Cardiac muscle cell (in vitro differentiated cells and primary cell): ENCODE data around the gene NFATC1. TPM values are rescaled to one million over a fixed set of nuclear protein-coding genes. Genes with fewer than 3 reads are reported as not detected.

Experiments
- DNase-seq, 2 donors: peaks; one replicate each; pipeline versions ENCODE4 v3.0.0 to v3.0.0-alpha.2; 2010 to 2017; ENCODE audit warnings: low read depth in 1 of 2, low spot score in 1 of 2
- H3K27ac ChIP-seq: fragments of 200-600 bp; sonication (generic); 2 replicates; pipeline ENCODE4 v1.5.1; 2016
- H3K27me3 ChIP-seq: fragments of 200-600 bp; sonication (generic); 2 replicates; pipeline ENCODE4 v1.6.0; 2016; ENCODE audit warnings: control low read depth
- H3K36me3 ChIP-seq: fragments of 200-600 bp; sonication (generic); 2 replicates; pipeline ENCODE4 v1.5.1; 2016; ENCODE audit warnings: control low read depth
- H3K4me1 ChIP-seq: fragments of 200-600 bp; sonication (generic); 2 replicates; pipeline ENCODE4 v1.8.1; 2017; ENCODE audit warnings: low read depth, mild to moderate bottlenecking, mixed run types
- H3K4me3 ChIP-seq: fragments of 200-600 bp; sonication (generic); 2 replicates; pipeline ENCODE4 v1.5.1; 2016; ENCODE audit warnings: mild to moderate bottlenecking
- H3K9me3 ChIP-seq: fragments of 200-600 bp; sonication (generic); 2 replicates; pipeline ENCODE4 v1.5.1; 2017; ENCODE audit warnings: low read depth, mild to moderate bottlenecking, control low read depth
- CTCF ChIP-seq: IDR thresholded peaks from 2 replicates; pipeline ENCODE4 v1.5.1; 2012; ENCODE audit warnings: low read depth, mild to moderate bottlenecking, low read length
- polyA plus RNA-seq: library from polyadenylated mRNA; unstranded; fragments of >200 nt; fragmentation: Nextera tagmentation; extraction: Ambion mirVana; gene quantifications from 2 replicates; pipeline ENCODE4 v1.2.1, GENCODE V29; 2016
- total RNA-seq: library from RNA; depleted of rRNA; stranded (reverse); fragments of >200 nt; gene quantifications from 2 replicates; pipeline ENCODE4 v1.2.3, GENCODE V29; 2016

The NFATC1 gene
- total and polyA plus RNA-seq, 2 experiments from 2014 or later, result 10.8 to 11.7 TPM

GRCh38 chr18:79553154-79553553 is 157.4 kb downstream of the NFATC1 start:
- no peak overlapping the region for H3K27ac ChIP-seq
- TF ChIP-seq CTCF, result no peak
- H3K36me3 ChIP-seq, result no peaks in the 10 kb centered on the region
- no peak overlapping the region for H3K4me3 ChIP-seq
- no peaks in the 10 kb centered on the region for H3K9me3 ChIP-seq
- no peaks in the 10 kb centered on the region for H3K27me3 ChIP-seq
- H3K4me1 ChIP-seq, result no peaks in the 10 kb centered on the region
- no peak for DNase-seq

- H3K4me1 ChIP-seq, result no peaks in the 10 kb centered on the region
- no peaks in the 10 kb centered on the region for H3K27me3 ChIP-seq
- no peaks in the 10 kb centered on the region for H3K9me3 ChIP-seq
- TF ChIP-seq CTCF, result no peak
- H3K36me3 ChIP-seq, result no peaks in the 10 kb centered on the region
- H3K4me3 ChIP-seq, result no peak overlapping the region
- DNase-seq, result no peak
- no peak overlapping the region for H3K27ac ChIP-seq
Observed at GRCh38 chr18:79553696-79554095, 158.0 kb downstream of the NFATC1 start.

GRCh38 chr18:79554321-79554720 is 158.6 kb downstream of the NFATC1 start:
- Histone ChIP-seq H3K36me3 (no peaks in the 10 kb centered on the region), H3K27ac (no peak overlapping the region), H3K9me3 (no peaks in the 10 kb centered on the region), H3K27me3 (no peaks in the 10 kb centered on the region), H3K4me3 (no peak overlapping the region), H3K4me1 (no peaks in the 10 kb centered on the region)
- no peak for TF ChIP-seq CTCF
- no peak for DNase-seq

- Histone ChIP-seq H3K36me3 (no peaks in the 10 kb centered on the region), H3K27me3 (no peaks in the 10 kb centered on the region), H3K9me3 (no peaks in the 10 kb centered on the region), H3K27ac (no peak overlapping the region), H3K4me3 (no peak overlapping the region), H3K4me1 (no peaks in the 10 kb centered on the region)
- no peak for TF ChIP-seq CTCF
- DNase-seq, result no peak
Observed at GRCh38 chr18:79554945-79555645, 159.4 kb downstream of the NFATC1 start.

GRCh38 chr18:79555885-79556284 is 160.2 kb downstream of the NFATC1 start:
- H3K9me3 ChIP-seq, result no peaks in the 10 kb centered on the region
- H3K4me1 ChIP-seq, result no peaks in the 10 kb centered on the region
- no peak overlapping the region for H3K27ac ChIP-seq
- no peak overlapping the region for H3K4me3 ChIP-seq
- no peaks in the 10 kb centered on the region for H3K36me3 ChIP-seq
- DNase-seq, result no peak
- TF ChIP-seq CTCF, result no peak
- H3K27me3 ChIP-seq, result no peaks in the 10 kb centered on the region
